GM23338 (cell line): ENCODE data around the gene SNX30. TPM values are rescaled to one million over a fixed set of nuclear protein-coding genes. Genes with fewer than 3 reads are reported as not detected.

ENCODE experiments used
- ATAC-seq: fragments of 200-7000 bp; cut with Tn5 transposase; 3 replicates; pipeline ENCODE4 v1.9.1; 2020
- DNase-seq: peaks from one replicate; pipeline ENCODE4 v3.0.0-alpha.2; 2015; ENCODE audit warnings: low spot score
- H2AFZ ChIP-seq: fragments of 200-600 bp; sonication (generic); 2 replicates; pipeline ENCODE4 v1.8.0; 2016; ENCODE audit warnings: antibody characterized with exemption, mild to moderate bottlenecking, moderate library complexity
- H3F3A ChIP-seq: fragments of 200-600 bp; sonication (generic); replicated peaks from 2 replicates; pipeline ENCODE4 v1.8.0; 2017; ENCODE audit warnings: antibody characterized with exemption, mixed run types, low read depth
- H3K27ac ChIP-seq: fragments of 200-600 bp; sonication (generic); 2 replicates; pipeline ENCODE4 v1.6.1; 2016; ENCODE audit warnings: low read depth
- H3K27me3 ChIP-seq: fragments of 200-600 bp; sonication (generic); 2 replicates; pipeline ENCODE4 v1.8.0; 2016; ENCODE audit warnings: mild to moderate bottlenecking, mixed run types, moderate library complexity; ENCODE audit not compliant: insufficient read depth
- H3K36me3 ChIP-seq: fragments of 200-600 bp; sonication (generic); 2 replicates; pipeline ENCODE4 v1.8.0; 2016; ENCODE audit warnings: mild to moderate bottlenecking; ENCODE audit not compliant: insufficient read depth
- H3K4me1 ChIP-seq: fragments of 200-600 bp; sonication (generic); 2 replicates; pipeline ENCODE4 v1.8.0; 2016; ENCODE audit warnings: mild to moderate bottlenecking, moderate library complexity; ENCODE audit not compliant: insufficient read depth
- H3K4me2 ChIP-seq: fragments of 200-600 bp; sonication (generic); 2 replicates; pipeline ENCODE4 v1.7.1; 2017; ENCODE audit warnings: mixed run types
- H3K4me3 ChIP-seq: fragments of 200-600 bp; sonication (generic); 2 replicates; pipeline ENCODE4 v1.6.1; 2016; ENCODE audit warnings: mixed run types
- H3K79me2 ChIP-seq: fragments of 200-600 bp; sonication (generic); replicated peaks from 2 replicates; pipeline ENCODE4 v1.8.0; 2017; ENCODE audit warnings: mild to moderate bottlenecking; ENCODE audit not compliant: insufficient read depth
- H3K9me2 ChIP-seq: fragments of 200-600 bp; sonication (generic); 2 replicates; pipeline ENCODE4 v1.8.0; 2017; ENCODE audit not compliant: insufficient read depth
- H4K20me1 ChIP-seq: fragments of 200-600 bp; sonication (generic); replicated peaks from 2 replicates; pipeline ENCODE4 v1.8.0; 2017; ENCODE audit warnings: mild to moderate bottlenecking; ENCODE audit not compliant: insufficient read depth
- H3K27ac Mint-ChIP-seq: 2 replicates; pipeline ENCODE4 v1.8.0; 2020; ENCODE audit warnings: inconsistent platforms, mild to moderate bottlenecking, moderate library complexity, mixed read lengths
- H3K27me3 Mint-ChIP-seq: 3 replicates; pipeline ENCODE4 v1.8.0; 2022; ENCODE audit warnings: low read depth, mild to moderate bottlenecking, moderate library complexity, mixed read lengths, inconsistent platforms; ENCODE audit not compliant: insufficient read depth, poor library complexity
- H3K36me3 Mint-ChIP-seq: 3 replicates; pipeline ENCODE4 v1.8.0; 2021; ENCODE audit warnings: low read depth, mild to moderate bottlenecking, inconsistent platforms, moderate library complexity, mixed read lengths
- H3K4me1 Mint-ChIP-seq: 3 replicates; pipeline ENCODE4 v1.8.0; 2020; ENCODE audit warnings: mild to moderate bottlenecking, inconsistent platforms, mixed read lengths
- H3K4me3 Mint-ChIP-seq: 3 replicates; pipeline ENCODE4 v1.8.0; 2021; ENCODE audit warnings: moderate library complexity, mild to moderate bottlenecking, inconsistent platforms, mixed read lengths
- H3K9me3 Mint-ChIP-seq: 3 replicates; pipeline ENCODE4 v1.8.0; 2020; ENCODE audit warnings: moderate library complexity, mild to moderate bottlenecking, inconsistent platforms, mixed read lengths
- CREB1 ChIP-seq: fragments of 250-450 bp; sonication (Bioruptor Pico); IDR thresholded peaks from 2 replicates; pipeline ENCODE4 v1.5.0; 2020; ENCODE audit warnings: low read depth, mild to moderate bottlenecking, moderate library complexity
- CTCF ChIP-seq, 2 experiments: fragments of 200-600 bp in 1 of 2; sonication (generic) in 1 of 2; conservative IDR thresholded peaks; 2 replicates each; pipeline versions ENCODE4 v1.5.1 to v1.6.1; 2016 to 2017; ENCODE audit warnings: antibody characterized with exemption in 2 of 2, low read depth in 2 of 2, mild to moderate bottlenecking in 2 of 2, moderate library complexity in 1 of 2
- ETS1 ChIP-seq: IDR thresholded peaks from 2 replicates; pipeline ENCODE4 v1.6.1; 2016; ENCODE audit warnings: antibody characterized with exemption
- EZH2 ChIP-seq: fragments of 200-600 bp; sonication (generic); IDR thresholded peaks from one replicate; pipeline ENCODE4 v1.8.0; 2017; ENCODE audit warnings: antibody characterized with exemption, mild to moderate bottlenecking, low read depth; ENCODE audit not compliant: unreplicated experiment
- EZH2phosphoT487 ChIP-seq: fragments of 200-600 bp; sonication (generic); IDR thresholded peaks from one replicate; pipeline ENCODE4 v1.8.1; 2018; ENCODE audit warnings: antibody characterized with exemption; ENCODE audit not compliant: unreplicated experiment
- JUNB ChIP-seq: IDR thresholded peaks from one replicate; pipeline ENCODE4 v1.6.1; 2016; ENCODE audit warnings: antibody characterized with exemption; ENCODE audit not compliant: unreplicated experiment
- NANOG ChIP-seq: IDR thresholded peaks from 2 replicates; pipeline ENCODE4 v1.6.1; 2016; ENCODE audit warnings: antibody characterized with exemption, borderline replicate concordance
- POLR2AphosphoS5 ChIP-seq: IDR thresholded peaks from 2 replicates; pipeline ENCODE4 v1.6.1; 2016; ENCODE audit warnings: antibody characterized with exemption, low read depth
- REST ChIP-seq: IDR thresholded peaks from one replicate; pipeline ENCODE4 v1.6.1; 2018; ENCODE audit warnings: antibody characterized with exemption; ENCODE audit not compliant: unreplicated experiment
- STAT1 ChIP-seq: IDR thresholded peaks from one replicate; pipeline ENCODE4 v1.6.1; 2016; ENCODE audit warnings: antibody characterized with exemption; ENCODE audit not compliant: unreplicated experiment
- ZNF114 ChIP-seq: fragments of 250-450 bp; sonication (Bioruptor Pico); IDR thresholded peaks from 2 replicates; pipeline ENCODE4 v1.5.0; 2020; ENCODE audit warnings: mild to moderate bottlenecking, moderate library complexity
- ZNF331 ChIP-seq: fragments of 250-450 bp; sonication (Bioruptor Pico); IDR thresholded peaks from 2 replicates; pipeline ENCODE4 v1.5.0; 2020; ENCODE audit warnings: low read depth, mild to moderate bottlenecking, moderate library complexity
- ZNF462 ChIP-seq: fragments of 250-450 bp; sonication (Bioruptor Pico); IDR thresholded peaks from 2 replicates; pipeline ENCODE4 v1.5.0; 2020; ENCODE audit warnings: mild to moderate bottlenecking, moderate library complexity
- polyA plus RNA-seq: library from polyadenylated mRNA; unstranded; fragments of >200 nt; fragmentation: Nextera tagmentation; extraction: Ambion mirVana; gene quantifications from 2 replicates; pipeline ENCODE4 v1.2.1, GENCODE V29; 2016
- total RNA-seq: library from RNA; depleted of rRNA; stranded (reverse); fragments of >200 nt; shearing (Covaris generic); gene quantifications from 2 replicates; pipeline ENCODE4 v1.2.3, GENCODE V29; 2014

The SNX30 gene
- total and polyA plus RNA-seq, 2 experiments from 2014 or later: 2.1 to 17.8 TPM

- Mint-ChIP-seq H3K4me1 (peaks cover 7% of the 10 kb centered on the region; the same call in 1 of the 3 replicates), H3K4me3 (no peak overlapping the region; the same call in 2 of the 3 replicates), H3K27ac (no peak overlapping the region), H3K27me3 (peaks cover 11% of the 10 kb centered on the region), H3K36me3 (peaks cover 18% of the 10 kb centered on the region), H3K9me3 (peaks cover 6% of the 10 kb centered on the region; the same call in 1 of the 3 replicates)
- TF ChIP-seq ZNF114 (CRISPR knock-in tag) (no peak), REST (no peak), CREB1 (CRISPR knock-in tag) (no peak), JUNB (no peak), CTCF (conservative IDR thresholded peaks at IDR 0.05; ENCODE audit: low read depth in 2 of 2) (no peak), EZH2 (no peak), ETS1 (no peak), EZH2phosphoT487 (no peak), ZNF331 (no peak), ZNF462 (no peak), POLR2AphosphoS5 (no peak), NANOG (no peak), STAT1 (no peak)
- Histone ChIP-seq H2AFZ (no peak overlapping the region), H4K20me1 (no peaks in the 10 kb centered on the region), H3K27ac (no peak overlapping the region), H3K27me3 (no peaks in the 10 kb centered on the region), H3K79me2 (no peaks in the 10 kb centered on the region), H3K4me3 (no peak overlapping the region), H3K36me3 (no peaks in the 10 kb centered on the region), H3F3A (no peaks in the 10 kb centered on the region), H3K9me2 (no peaks in the 10 kb centered on the region), H3K4me2 (no peak overlapping the region), H3K4me1 (no peaks in the 10 kb centered on the region)
- ATAC-seq: no peak
- DNase-seq: no peak
Measured at GRCh38 chr9:112863746-112864145, 113.2 kb downstream of the SNX30 start.
